ENCODE results near the gene SLC4A5.

GRCh38 chr2:74201596-74201995 lies 141.6 kb downstream of the SLC4A5 start:
- TF ChIP-seq, protein P1, sequence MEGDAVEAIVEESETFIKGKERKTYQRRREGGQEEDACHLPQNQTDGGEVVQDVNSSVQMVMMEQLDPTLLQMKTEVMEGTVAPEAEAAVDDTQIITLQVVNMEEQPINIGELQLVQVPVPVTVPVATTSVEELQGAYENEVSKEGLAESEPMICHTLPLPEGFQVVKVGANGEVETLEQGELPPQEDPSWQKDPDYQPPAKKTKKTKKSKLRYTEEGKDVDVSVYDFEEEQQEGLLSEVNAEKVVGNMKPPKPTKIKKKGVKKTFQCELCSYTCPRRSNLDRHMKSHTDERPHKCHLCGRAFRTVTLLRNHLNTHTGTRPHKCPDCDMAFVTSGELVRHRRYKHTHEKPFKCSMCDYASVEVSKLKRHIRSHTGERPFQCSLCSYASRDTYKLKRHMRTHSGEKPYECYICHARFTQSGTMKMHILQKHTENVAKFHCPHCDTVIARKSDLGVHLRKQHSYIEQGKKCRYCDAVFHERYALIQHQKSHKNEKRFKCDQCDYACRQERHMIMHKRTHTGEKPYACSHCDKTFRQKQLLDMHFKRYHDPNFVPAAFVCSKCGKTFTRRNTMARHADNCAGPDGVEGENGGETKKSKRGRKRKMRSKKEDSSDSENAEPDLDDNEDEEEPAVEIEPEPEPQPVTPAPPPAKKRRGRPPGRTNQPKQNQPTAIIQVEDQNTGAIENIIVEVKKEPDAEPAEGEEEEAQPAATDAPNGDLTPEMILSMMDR (IDR thresholded peaks at IDR 0.05; ENCODE audit: low read depth, low read length) = no peak
- no peak for TF ChIP-seq MAX (IDR thresholded peaks at IDR 0.05; ENCODE audit: low read depth, low read length)
- TF ChIP-seq POLR2A (IDR thresholded peaks at IDR 0.05; ENCODE audit: extremely low read depth, insufficient read length) = no peak
- no peak for TF ChIP-seq MYC (IDR thresholded peaks at IDR 0.05; ENCODE audit: low read depth, low read length)

Data from NB4 (cell line).